Activated CD8-positive, alpha-beta memory T cell treated with anti-CD3 and anti-CD28 coated beads for 1 hour (primary cell): Measurements from ENCODE around the gene TEX50.
"Not testable (repeated sequence)": the region's sequence is repeated elsewhere in the genome, so short reads cannot be mapped to it uniquely, and the experiment has no call there.

Experiments used
- DNase-seq, 2 donors: peaks; one replicate each; pipeline ENCODE4 v3.0.0-alpha.2; 2020; ENCODE audit warnings: low read depth in 1 of 2; ENCODE audit errors: extremely low read depth in 1 of 2

Gene TEX50

DNA sequence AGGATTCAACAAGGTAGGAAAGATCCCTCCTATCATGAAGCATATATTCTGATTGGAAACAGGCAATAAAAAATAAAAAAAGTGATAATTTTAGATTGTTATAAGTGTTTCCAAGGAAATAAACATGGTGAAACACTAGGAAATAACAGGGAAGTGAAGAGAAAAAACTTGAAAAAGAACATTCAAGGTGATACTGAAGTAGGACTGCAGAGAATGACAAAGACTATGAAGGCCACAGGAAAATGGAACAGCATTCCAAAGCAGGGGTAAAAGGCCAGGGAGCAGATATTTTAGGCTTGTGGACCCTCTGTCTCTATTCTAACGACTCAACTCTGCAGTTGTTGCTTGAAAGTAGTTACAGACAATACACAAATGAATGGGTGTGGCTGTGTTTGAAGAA lies 26.6 kb downstream of the TEX50 start:
- no peak for DNase-seq

GRCh38 chr1:173663159-173663558 lies 28.0 kb downstream of the TEX50 start:
- no peak for DNase-seq

- DNase-seq: no peak
Measured at GRCh38 chr1:173666646-173667045, 31.5 kb downstream of the TEX50 start.

DNA sequence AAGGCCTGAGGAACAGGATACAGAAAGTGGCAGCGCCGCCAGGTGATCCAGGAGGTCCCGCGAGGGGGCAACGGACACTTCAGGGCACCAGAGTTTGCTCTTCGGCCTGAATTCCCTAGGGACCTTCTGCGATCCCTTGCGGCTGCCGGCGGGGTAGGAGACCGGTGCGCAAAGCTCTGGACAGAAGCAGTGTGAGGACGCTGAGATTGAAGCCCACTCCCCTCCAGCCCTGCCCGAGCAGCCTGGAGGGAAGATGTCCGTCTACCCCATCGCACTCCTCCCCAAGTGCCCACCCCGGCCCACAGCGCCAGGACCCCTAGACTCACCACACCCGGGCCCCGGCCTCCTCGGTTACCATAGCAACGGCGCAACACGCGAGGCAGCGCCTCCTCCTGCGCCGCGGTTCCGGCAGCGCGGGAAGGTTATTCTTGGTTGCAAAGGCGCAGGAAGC lies 34.4 kb downstream of the TEX50 start, which contains the start of gene ANKRD45:
ANKRD45 (minus strand) TSS at position 361 of the 451 bp plus-strand sequence. CDS start 10,433 bp downstream, outside the sequence.
- no peak for DNase-seq

GRCh38 chr1:173674496-173674895 lies 39.4 kb downstream of the TEX50 start:
- DNase-seq: not testable (repeated sequence)

DNA sequence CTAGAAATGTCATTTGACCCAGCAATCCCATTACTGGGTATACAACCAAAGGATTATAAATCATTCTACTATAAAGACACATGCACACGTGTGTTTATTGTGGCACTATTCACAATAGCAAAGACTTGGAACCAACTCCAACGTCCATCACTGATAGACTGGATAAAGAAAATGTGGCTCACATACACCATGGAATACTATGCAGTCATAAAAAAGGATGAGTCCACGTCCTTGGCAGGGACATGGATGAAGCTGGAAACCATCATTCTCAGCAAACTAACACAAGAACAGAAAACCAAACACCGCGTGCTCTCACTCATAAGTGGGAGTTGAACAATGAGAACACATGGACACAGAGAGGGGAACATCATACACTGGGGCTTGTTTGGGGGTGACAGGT lies 45.0 kb downstream of the TEX50 start:
- DNase-seq: not testable (repeated sequence)

- DNase-seq: no peak
Measured at GRCh38 chr1:173682184-173682583, 47.0 kb downstream of the TEX50 start.

DNA sequence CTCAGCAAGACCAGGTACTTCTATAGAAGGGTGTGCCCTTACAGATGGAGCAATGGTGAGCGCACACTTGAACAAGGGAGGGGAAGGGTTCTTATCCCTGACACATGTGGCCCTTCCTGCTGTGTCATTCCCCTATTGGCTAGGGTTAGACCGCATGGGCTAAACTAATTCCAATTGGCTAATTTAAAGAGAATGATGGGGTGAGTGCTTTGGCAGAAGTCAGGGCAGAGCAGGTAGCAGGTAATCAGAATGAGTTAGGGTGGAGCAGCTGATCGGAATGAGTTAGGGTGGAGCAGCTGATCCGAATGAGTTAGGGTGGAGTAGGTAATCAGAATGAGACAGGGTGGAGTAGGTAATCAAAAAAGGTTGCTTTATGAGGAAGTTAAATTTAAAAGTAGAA lies 48.7 kb downstream of the TEX50 start:
- not testable (repeated sequence) for DNase-seq

DNA sequence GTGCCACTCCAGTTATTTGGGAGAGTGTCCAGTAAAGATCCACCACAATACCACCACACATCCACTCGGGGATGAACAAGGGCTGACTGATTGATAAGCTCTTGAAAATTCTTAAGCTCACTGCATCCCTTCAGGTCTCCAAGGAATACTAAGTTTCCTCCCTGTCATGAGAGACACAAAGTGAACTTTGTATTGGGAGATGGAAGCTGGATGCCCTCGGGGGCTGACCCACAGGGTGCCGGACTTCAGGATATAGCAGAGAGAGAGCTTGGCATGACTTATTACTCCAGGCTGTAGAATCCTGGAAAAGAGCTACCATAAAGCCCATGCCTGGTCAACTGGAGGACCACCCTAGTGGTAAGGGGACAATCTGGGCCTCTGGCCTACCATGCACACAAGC lies 50.0 kb downstream of the TEX50 start:
- DNase-seq: not testable (repeated sequence)
